Kidney epithelial cell (primary cell): ENCODE results near the gene SELENOV. TPM values are rescaled to one million over a fixed set of nuclear protein-coding genes. Genes with fewer than 3 reads are reported as not detected.

Experiments used
- DNase-seq: peaks from one replicate; pipeline ENCODE4 v3.0.0-alpha.2; 2010; ENCODE audit warnings: low read depth
- H3K27me3 ChIP-seq: 2 replicates; pipeline ENCODE4 v1.6.0; 2011; ENCODE audit warnings: low read length; ENCODE audit not compliant: control insufficient read depth, insufficient read depth
- H3K36me3 ChIP-seq: 2 replicates; pipeline ENCODE4 v1.5.1; 2011; ENCODE audit warnings: low read length; ENCODE audit not compliant: control insufficient read depth, insufficient read depth
- H3K4me3 ChIP-seq: 2 replicates; pipeline ENCODE4 v1.5.1; 2011; ENCODE audit warnings: low read depth, mild to moderate bottlenecking, control low read depth, low read length
- total RNA-seq: library from RNA; depleted of rRNA; stranded (reverse); fragments of >200 nt; gene quantifications from 2 replicates; pipeline ENCODE4 v1.2.3, GENCODE V29; 2015
- TF ChIP-seq, protein P1 (sequence below): IDR thresholded peaks from 2 replicates; pipeline ENCODE4 v1.5.1; 2011; ENCODE audit warnings: mild to moderate bottlenecking, moderate library complexity, low read length, control low read depth, inconsistent platforms; ENCODE audit not compliant: insufficient read depth, poor library complexity, severe bottlenecking

Gene SELENOV
- total RNA-seq = 0.27 and 0.42 TPM in 2 replicates

GRCh38 chr19:39514840-39515550 lies at the start of gene SELENOV:
TSS of gene SELENOV (plus strand) at chr19:39515139. CDS start at chr19:39515213, 74 bp downstream.
- H3K4me3 ChIP-seq = peak within 1 kb of the TSS; percentile 19
- no peak for DNase-seq
- H3K27me3 ChIP-seq = peaks cover 38% of the 10 kb centered on the region
- TF ChIP-seq, protein P1, sequence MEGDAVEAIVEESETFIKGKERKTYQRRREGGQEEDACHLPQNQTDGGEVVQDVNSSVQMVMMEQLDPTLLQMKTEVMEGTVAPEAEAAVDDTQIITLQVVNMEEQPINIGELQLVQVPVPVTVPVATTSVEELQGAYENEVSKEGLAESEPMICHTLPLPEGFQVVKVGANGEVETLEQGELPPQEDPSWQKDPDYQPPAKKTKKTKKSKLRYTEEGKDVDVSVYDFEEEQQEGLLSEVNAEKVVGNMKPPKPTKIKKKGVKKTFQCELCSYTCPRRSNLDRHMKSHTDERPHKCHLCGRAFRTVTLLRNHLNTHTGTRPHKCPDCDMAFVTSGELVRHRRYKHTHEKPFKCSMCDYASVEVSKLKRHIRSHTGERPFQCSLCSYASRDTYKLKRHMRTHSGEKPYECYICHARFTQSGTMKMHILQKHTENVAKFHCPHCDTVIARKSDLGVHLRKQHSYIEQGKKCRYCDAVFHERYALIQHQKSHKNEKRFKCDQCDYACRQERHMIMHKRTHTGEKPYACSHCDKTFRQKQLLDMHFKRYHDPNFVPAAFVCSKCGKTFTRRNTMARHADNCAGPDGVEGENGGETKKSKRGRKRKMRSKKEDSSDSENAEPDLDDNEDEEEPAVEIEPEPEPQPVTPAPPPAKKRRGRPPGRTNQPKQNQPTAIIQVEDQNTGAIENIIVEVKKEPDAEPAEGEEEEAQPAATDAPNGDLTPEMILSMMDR = peak; percentile 5
- no peaks in the 10 kb centered on the region for H3K36me3 ChIP-seq

- H3K27me3 ChIP-seq = no peaks in the 10 kb centered on the region
- DNase-seq = no peak
- H3K4me3 ChIP-seq = no peak overlapping the region
- TF ChIP-seq, protein P1 = no peak
- H3K36me3 ChIP-seq = no peaks in the 10 kb centered on the region
These were observed 48.8 kb upstream of the SELENOV start for GRCh38 chr19:39465956-39466747.

DNA sequence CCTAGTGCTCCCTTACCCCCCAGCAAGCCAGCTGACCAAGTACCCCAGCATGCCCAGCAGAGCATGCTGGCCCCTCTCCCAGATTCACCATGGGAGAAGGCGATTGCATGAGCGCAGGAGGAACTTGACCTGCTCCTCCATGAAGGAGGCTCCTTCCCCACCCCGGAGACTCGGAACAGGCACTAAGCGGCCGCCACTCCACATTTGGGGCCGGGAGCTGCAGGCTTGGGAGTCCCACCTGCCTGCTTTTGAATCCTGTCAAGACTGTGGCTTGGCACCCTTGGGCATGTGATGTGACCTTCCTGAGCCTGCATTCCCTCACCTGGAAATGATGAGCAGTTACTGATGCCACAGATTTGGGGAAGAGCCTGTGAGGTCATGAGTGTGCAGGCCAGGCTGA lies 47.0 kb upstream of the SELENOV start:
- TF ChIP-seq, protein P1 = no peak
- H3K27me3 ChIP-seq = no peaks in the 10 kb centered on the region

DNA sequence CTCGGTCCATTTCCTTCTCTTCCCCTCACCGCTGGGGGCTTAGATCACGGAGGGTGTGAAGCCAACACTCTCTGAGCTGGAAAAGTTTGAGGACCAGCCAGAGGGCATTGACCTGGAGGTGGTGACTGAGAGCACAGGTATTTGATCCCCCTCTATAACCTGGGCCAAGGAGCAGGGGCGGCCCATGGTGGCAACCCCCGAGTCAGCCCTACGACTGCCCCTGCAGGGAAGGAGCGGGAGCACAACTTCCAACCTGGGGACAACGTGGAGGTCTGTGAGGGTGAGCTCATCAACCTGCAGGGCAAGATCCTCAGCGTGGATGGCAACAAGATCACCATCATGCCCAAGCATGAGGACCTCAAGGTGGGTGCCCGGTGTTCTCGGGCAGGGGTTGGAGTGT lies 45.9 kb upstream of the SELENOV start:
- Histone ChIP-seq H3K4me3 (no peak overlapping the region), H3K36me3 (peaks cover 2% of the 10 kb centered on the region), H3K27me3 (no peaks in the 10 kb centered on the region)
- no peak for DNase-seq
- TF ChIP-seq, protein P1 = no peak

More for the DNA sequence above, 47.0 kb upstream of the SELENOV start:
- Histone ChIP-seq H3K36me3 (peaks cover 2% of the 10 kb centered on the region), H3K4me3 (no peak overlapping the region)
- no peak for DNase-seq

DNA sequence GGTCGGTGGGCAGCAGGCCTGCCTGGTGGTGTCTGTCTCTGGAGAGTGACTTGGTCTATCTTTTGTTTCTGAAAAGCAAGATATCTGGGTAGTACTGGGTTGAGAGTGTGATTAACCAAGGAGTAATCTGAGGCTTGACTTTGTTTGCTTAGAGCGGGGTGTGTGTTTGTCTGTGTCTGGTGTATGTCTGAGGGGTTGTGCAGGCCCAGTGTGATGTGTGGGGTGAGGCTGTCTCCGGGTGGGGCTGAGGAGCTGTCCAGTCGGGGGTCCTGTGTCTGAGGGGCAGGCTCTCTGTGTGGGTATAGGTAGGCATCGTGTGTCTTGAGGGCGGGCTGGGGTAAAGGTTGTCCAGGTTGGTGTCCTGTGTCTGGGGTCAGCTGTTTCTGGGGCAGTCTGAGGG lies 45.4 kb upstream of the SELENOV start:
- no peak for DNase-seq
- Histone ChIP-seq H3K27me3 (no peaks in the 10 kb centered on the region), H3K4me3 (no peak overlapping the region), H3K36me3 (peaks cover 3% of the 10 kb centered on the region)
- TF ChIP-seq, protein P1 = no peak
